H1 (cell line): ENCODE measurements around the gene RDH14. TPM values are rescaled to one million over a fixed set of nuclear protein-coding genes. Genes with fewer than 3 reads are reported as not detected.

Source experiments
- CTCF ChIA-PET: fragments of 300-600 bp; sonication (Branson Sonifier 250); formaldehyde crosslinking; loops from one replicate; lab custom pipeline; 2021; ENCODE audit not compliant: partially characterized antibody; lab: Charles Lee
- POLR2A ChIA-PET: fragments of 300-600 bp; sonication (Branson Sonifier 250); formaldehyde crosslinking; loops from one replicate; lab custom pipeline; 2021; ENCODE audit warnings: inconsistent platforms; ENCODE audit not compliant: partially characterized antibody; lab: Charles Lee
- DNase-seq, 2 experiments: peaks; one replicate each; pipeline versions ENCODE4 v3.0.0 to v3.0.0-alpha.2; 2010 to 2022; ENCODE audit warnings: low spot score in 2 of 2, low read depth in 1 of 2, mixed read lengths in 1 of 2
- FAIRE-seq: peaks from 2 replicates; lab custom pipeline; 2011; peaks lifted over from hg19 to GRCh38; lab: Jason Lieb, UNC
- H2AFZ ChIP-seq: 2 replicates; pipeline ENCODE4 v1.8.1; 2012; ENCODE audit warnings: low read length, inconsistent platforms
- H2AK5ac ChIP-seq: 2 replicates; pipeline ENCODE4 v1.6.1; 2013; ENCODE audit warnings: low read depth, low read length
- H2BK120ac ChIP-seq: replicated peaks from 2 replicates; pipeline ENCODE3; 2013; ENCODE audit warnings: low read depth, low read length, inconsistent platforms
- H2BK12ac ChIP-seq: 2 replicates; pipeline ENCODE4 v1.6.1; 2013; ENCODE audit warnings: low read depth, low read length
- H2BK15ac ChIP-seq: 2 replicates; pipeline ENCODE4 v1.6.1; 2013; ENCODE audit warnings: low read length
- H2BK20ac ChIP-seq: 2 replicates; pipeline ENCODE4 v1.6.1; 2013; ENCODE audit warnings: low read length
- H2BK5ac ChIP-seq: 2 replicates; pipeline ENCODE4 v1.6.1; 2013; ENCODE audit warnings: low read depth, low read length
- H3K14ac ChIP-seq: 2 replicates; pipeline ENCODE4 v1.6.1; 2013; ENCODE audit warnings: inconsistent platforms; ENCODE audit not compliant: insufficient read length
- H3K18ac ChIP-seq: 2 replicates; pipeline ENCODE4 v1.6.1; 2013; ENCODE audit warnings: low read length; ENCODE audit errors: extremely low read depth
- H3K23ac ChIP-seq: 2 replicates; pipeline ENCODE4 v1.6.1; 2013; ENCODE audit warnings: inconsistent platforms; ENCODE audit not compliant: insufficient read length
- H3K23me2 ChIP-seq: 2 replicates; pipeline ENCODE4 v1.6.1; 2013; ENCODE audit warnings: low read depth, low read length
- H3K27ac ChIP-seq: 2 replicates; pipeline ENCODE4 v1.6.1; 2011; ENCODE audit warnings: low read depth, low read length, inconsistent platforms
- H3K27me3 ChIP-seq, 4 experiments: replicated peaks in 1 of 4; 1 replicate in 1 of 4; 2 replicates in 3 of 4; pipeline versions ENCODE4 v1.6.1 to v1.8.1; 2011 to 2013; ENCODE audit warnings: low read length in 3 of 4, mild to moderate bottlenecking in 3 of 4, inconsistent platforms in 2 of 4, mixed read lengths in 2 of 4, moderate library complexity in 1 of 4; ENCODE audit not compliant: control insufficient read depth in 3 of 4, insufficient read depth in 3 of 4; ENCODE audit errors: extremely low read depth in 1 of 4
- H3K36me3 ChIP-seq, 4 experiments: 2 replicates each; pipeline versions ENCODE4 v1.6.1 to v1.8.1; 2011 to 2013; ENCODE audit warnings: mild to moderate bottlenecking in 4 of 4, low read length in 3 of 4, moderate library complexity in 2 of 4, control low read depth in 1 of 4, inconsistent platforms in 1 of 4; ENCODE audit not compliant: insufficient read depth in 4 of 4, control insufficient read depth in 2 of 4
- H3K4ac ChIP-seq: replicated peaks from 2 replicates; pipeline ENCODE3; 2013; ENCODE audit warnings: low read length, low read depth, mixed read lengths, inconsistent platforms; ENCODE audit not compliant: insufficient read length
- H3K4me1 ChIP-seq, 4 experiments: replicated peaks in 1 of 4; 1 replicate in 1 of 4; 2 replicates in 3 of 4; pipeline versions ENCODE4 v1.6.1 to v1.8.1; 2011 to 2013; ENCODE audit warnings: low read length in 3 of 4, inconsistent platforms in 2 of 4, mixed read lengths in 1 of 4; ENCODE audit not compliant: insufficient read depth in 4 of 4, control insufficient read depth in 3 of 4
- H3K4me2 ChIP-seq, 2 experiments: 2 replicates each; pipeline versions ENCODE4 v1.6.1 to v1.8.1; 2011 to 2013; ENCODE audit warnings: low read depth in 2 of 2, low read length in 2 of 2, control low read depth in 1 of 2, inconsistent platforms in 1 of 2, mild to moderate bottlenecking in 1 of 2; ENCODE audit not compliant: insufficient read depth in 1 of 2
- H3K4me3 ChIP-seq, 4 experiments: fragments of 200-600, 300-600 bp in 1 of 4; sonication (generic), shearing (Covaris generic), sonication (Bioruptor Twin) in 1 of 4; 2 replicates each; pipeline versions ENCODE4 v1.5.1 to v1.8.1; 2011 to 2016; ENCODE audit warnings: low read length in 4 of 4, low read depth in 3 of 4, control low read depth in 2 of 4, inconsistent platforms in 2 of 4, mild to moderate bottlenecking in 2 of 4, mixed read lengths in 1 of 4, moderate library complexity in 1 of 4; ENCODE audit not compliant: insufficient read depth in 2 of 4; ENCODE audit errors: extremely low read depth in 1 of 4
- H3K56ac ChIP-seq: replicated peaks from 2 replicates; pipeline ENCODE3; 2013; ENCODE audit warnings: low read depth, mild to moderate bottlenecking, mixed read lengths, low read length, inconsistent platforms; ENCODE audit not compliant: insufficient read length
- H3K79me1 ChIP-seq: 2 replicates; pipeline ENCODE4 v1.6.1; 2013; ENCODE audit warnings: low read depth, low read length, control low read depth
- H3K79me2 ChIP-seq, 2 experiments: 2 replicates each; pipeline versions ENCODE4 v1.6.1 to v1.8.1; 2012 to 2013; ENCODE audit warnings: low read length in 2 of 2, mild to moderate bottlenecking in 2 of 2, inconsistent platforms in 1 of 2; ENCODE audit not compliant: insufficient read depth in 2 of 2, control insufficient read depth in 1 of 2
- H3K9ac ChIP-seq, 4 experiments: replicated peaks in 1 of 4; 1 replicate in 1 of 4; 2 replicates in 3 of 4; pipeline versions ENCODE4 v1.6.1 to v1.8.1; 2011 to 2013; ENCODE audit warnings: low read depth in 3 of 4, low read length in 3 of 4, control low read depth in 2 of 4, mild to moderate bottlenecking in 2 of 4, moderate library complexity in 2 of 4, inconsistent platforms in 1 of 4; ENCODE audit errors: extremely low read depth in 1 of 4
- H3K9me3 ChIP-seq, 2 experiments: 2 replicates each; pipeline versions ENCODE4 v1.6.1 to v1.8.1; 2012 to 2013; ENCODE audit warnings: mild to moderate bottlenecking in 2 of 2, moderate library complexity in 2 of 2, control low read depth in 1 of 2, inconsistent platforms in 1 of 2, low read depth in 1 of 2, low read length in 1 of 2, mixed read lengths in 1 of 2; ENCODE audit not compliant: insufficient read depth in 2 of 2
- H4K20me1 ChIP-seq, 2 experiments: replicated peaks in 1 of 2; 2 replicates each; pipeline versions ENCODE3 to v1.8.1; 2011 to 2013; ENCODE audit warnings: inconsistent platforms in 2 of 2, low read length in 2 of 2, mild to moderate bottlenecking in 1 of 2; ENCODE audit not compliant: insufficient read depth in 2 of 2, control insufficient read depth in 1 of 2
- H4K5ac ChIP-seq: 2 replicates; pipeline ENCODE4 v1.6.1; 2013; ENCODE audit warnings: low read length, low read depth, mixed read lengths, inconsistent platforms; ENCODE audit not compliant: insufficient read length
- H4K8ac ChIP-seq: 2 replicates; pipeline ENCODE4 v1.8.0; 2013; ENCODE audit warnings: mild to moderate bottlenecking, moderate library complexity, low read length, inconsistent platforms; ENCODE audit not compliant: insufficient read depth; ENCODE audit errors: extremely low read depth
- H4K91ac ChIP-seq: replicated peaks from 2 replicates; pipeline ENCODE3; 2013; ENCODE audit warnings: low read length, mixed read lengths, inconsistent platforms; ENCODE audit not compliant: insufficient read length
- ATF2 ChIP-seq: IDR thresholded peaks from 2 replicates; pipeline ENCODE4 v1.6.1; 2012; ENCODE audit warnings: low read length, inconsistent platforms
- BCL11A ChIP-seq, 2 experiments: IDR thresholded peaks; one replicate each; pipeline ENCODE4 v1.6.1; 2011; ENCODE audit warnings: low read depth in 2 of 2, low read length in 2 of 2, mild to moderate bottlenecking in 2 of 2
- CBX5 ChIP-seq: fragments of 300-800, 300-1000 bp; sonication (generic); IDR thresholded peaks from 2 replicates; pipeline ENCODE4 v1.7.1; 2016; ENCODE audit warnings: antibody characterized with exemption, low read length, low read depth
- FOSL1 ChIP-seq: IDR thresholded peaks from 2 replicates; pipeline ENCODE4 v1.6.1; 2011; ENCODE audit warnings: mild to moderate bottlenecking, low read depth, low read length, moderate library complexity; ENCODE audit not compliant: insufficient read depth
- HDAC2 ChIP-seq, 2 experiments: fragments of 300-600 bp in 1 of 2; sonication (generic) in 1 of 2; IDR thresholded peaks; 2 replicates each; pipeline ENCODE4 v1.6.1; 2011 to 2012; ENCODE audit warnings: low read depth in 2 of 2, low read length in 2 of 2, mild to moderate bottlenecking in 2 of 2, moderate library complexity in 2 of 2, borderline replicate concordance in 1 of 2, inconsistent platforms in 1 of 2
- JUND ChIP-seq: IDR thresholded peaks from 2 replicates; pipeline ENCODE4 v1.6.1; 2011; ENCODE audit warnings: mild to moderate bottlenecking, improper control_type of control experiment, low read length
- KDM5A ChIP-seq: fragments of 200-600 bp; IDR thresholded peaks from 2 replicates; pipeline ENCODE4 v1.7.1; 2012; ENCODE audit warnings: mild to moderate bottlenecking, low read length, inconsistent platforms, mixed read lengths
- RAD21 ChIP-seq, 2 experiments: IDR thresholded peaks in 1 of 2; conservative IDR thresholded peaks in 1 of 2; 2 replicates each; pipeline ENCODE4 v1.6.1; 2011; ENCODE audit warnings: low read depth in 2 of 2, low read length in 2 of 2, improper control_type of control experiment in 1 of 2, inconsistent platforms in 1 of 2, mild to moderate bottlenecking in 1 of 2, moderate library complexity in 1 of 2
- SIX5 ChIP-seq: IDR thresholded peaks from 2 replicates; pipeline ENCODE4 v1.6.1; 2011; ENCODE audit warnings: mild to moderate bottlenecking, low read depth, low read length
- SUZ12 ChIP-seq: fragments of 200-600 bp; sonication (generic); IDR thresholded peaks from 2 replicates; pipeline ENCODE4 v1.6.1; 2012; ENCODE audit warnings: mild to moderate bottlenecking, inconsistent platforms, low read length, moderate library complexity, mixed read lengths
- TAF1 ChIP-seq: IDR thresholded peaks from 2 replicates; pipeline ENCODE4 v1.6.1; 2011; ENCODE audit warnings: mild to moderate bottlenecking, low read depth, low read length
- TEAD4 ChIP-seq: IDR thresholded peaks from 2 replicates; pipeline ENCODE4 v1.6.1; 2012; ENCODE audit warnings: low read depth, low read length, inconsistent platforms, mixed read lengths
- YY1 ChIP-seq: IDR thresholded peaks from 2 replicates; pipeline ENCODE4 v1.6.1; 2011; ENCODE audit warnings: low read depth, mild to moderate bottlenecking, low read length
- WGBS, 2 experiments: shearing (Covaris generic) in 1 of 2; methylation state at CpG; one replicate each; pipeline versions ENCODE4 v1.1.6 to v1.1.7; 2013 to 2015; ENCODE audit warnings: low lambda C conversion rate in 2 of 2, mixed read lengths in 2 of 2, inconsistent platforms in 1 of 2, low coverage in 1 of 2, missing lambda C conversion rate in 1 of 2; ENCODE audit not compliant: insufficient replicate concordance in 2 of 2, insufficient coverage in 1 of 2, insufficient read length in 1 of 2; ENCODE audit errors: extremely low coverage in 1 of 2, missing lambda C conversion rate in 1 of 2; 5-methylcytosine and 5-hydroxymethylcytosine counted together
- polyA plus RNA-seq, 7 experiments: library from polyadenylated mRNA; depleted of rRNA in 3 of 7; stranded (reverse) in 5 of 7; unstranded in 2 of 7; fragments of >200 nt in 5 of 7; fragments of 200-250 nt in 2 of 7; gene quantifications; 1 replicate in 5 of 7; 2 replicates in 1 of 7; 4 replicates in 1 of 7; pipeline versions ENCODE4 v1.2.1 to v1.2.3, GENCODE V29; 2011 to 2013; ENCODE audit warnings: missing spikeins in 2 of 7, mixed read lengths in 2 of 7
- total RNA-seq: library from RNA; stranded (reverse); fragmentation: NEBNext Ultra II Directional; extraction: Animal tissue kit (Norgen Biotek cat#: 25700); gene quantifications from 2 replicates; pipeline ENCODE4 v1.2.1, GENCODE V29; 2021

The RDH14 gene
- total and polyA plus RNA-seq, 2 of the 8 experiments (the other 6 are each of a cell fraction or from before 2014, with no cell fraction given): 14.7 to 23.6 TPM

GRCh38 chr2:18580606-18581005 is 20.2 kb upstream of the RDH14 start:
- no peaks in the 10 kb centered on the region for H3K27me3 ChIP-seq
- no peak overlapping the region for H2BK15ac ChIP-seq
- H4K8ac ChIP-seq: no peak overlapping the region
- DNase-seq (no peak), FAIRE-seq (no peak)
- no peaks in the 10 kb centered on the region for H4K20me1 ChIP-seq
- no peak overlapping the region for H3K14ac ChIP-seq
- no peak overlapping the region for H3K4me3 ChIP-seq
- no peak overlapping the region for H2AK5ac ChIP-seq
- H4K5ac ChIP-seq: no peak overlapping the region
- H3K36me3 ChIP-seq: no peaks in the 10 kb centered on the region
- H3K23me2 ChIP-seq: no peaks in the 10 kb centered on the region
- no peak overlapping the region for H2BK5ac ChIP-seq
- CTCF ChIA-PET: interaction anchor here (0.6 to 0.7 kb wide), 2 partner anchors 89 to 1799 kb away, joined by 3 read pairs; no protein-coding TSS in a partner anchor
- H3K18ac ChIP-seq: no peak overlapping the region
- H3K56ac ChIP-seq: no peak overlapping the region
- POLR2A ChIA-PET: no interaction called here
- H3K4me1 ChIP-seq: no peaks in the 10 kb centered on the region
- no peak overlapping the region for H2AFZ ChIP-seq
- no peak overlapping the region for H4K91ac ChIP-seq
- H3K79me1 ChIP-seq: no peaks in the 10 kb centered on the region
- H3K9ac ChIP-seq: no peak overlapping the region
- H2BK12ac ChIP-seq: no peak overlapping the region
- no peak overlapping the region for H2BK120ac ChIP-seq
- H3K4ac ChIP-seq: no peak overlapping the region
- no peak overlapping the region for H2BK20ac ChIP-seq
- no peaks in the 10 kb centered on the region for H3K79me2 ChIP-seq
- no peak overlapping the region for H3K27ac ChIP-seq
- H3K4me2 ChIP-seq: no peak overlapping the region
- 96% methylated on average over 3 of the region's 3 CpGs; no CpG with 5 or more reads in 1 of the 2 experiments for WGBS, 2 experiments
- peaks cover 0 to 2% of the 10 kb centered on the region in 2 experiments; a peak in 2 of 4 replicates for H3K9me3 ChIP-seq
- no peak overlapping the region for H3K23ac ChIP-seq
- TF ChIP-seq TEAD4: no peak
- no peak for TF ChIP-seq RAD21 (IDR thresholded peaks at IDR 0.05 in 1 of 2, conservative IDR thresholded peaks at IDR 0.05 in 1 of 2; ENCODE audit: low read depth in 2 of 2, low read length in 2 of 2)
- TF ChIP-seq FOSL1: no peak
- TF ChIP-seq CBX5: no peak
- no peak for TF ChIP-seq ATF2
- TF ChIP-seq HDAC2 (IDR thresholded peaks at IDR 0.05; ENCODE audit: borderline replicate concordance in 1 of 2, low read depth in 2 of 2, low read length in 2 of 2): no peak
- TF ChIP-seq KDM5A: no peak
- TF ChIP-seq YY1: no peak
- TF ChIP-seq BCL11A (IDR thresholded peaks at IDR 0.05; ENCODE audit: low read depth in 2 of 2, low read length in 2 of 2): no peak
- TF ChIP-seq SUZ12: no peak
- no peak for TF ChIP-seq TAF1
- no peak for TF ChIP-seq SIX5
- TF ChIP-seq JUND: no peak
